ENCODE data around the gene MTX1. TPM values are rescaled to one million over a fixed set of nuclear protein-coding genes. Genes with fewer than 3 reads are reported as not detected.

Gene MTX1
- polyA plus RNA-seq, 1 donor (not counting 4 experiments of a cell fraction or from before 2014, with no cell fraction given), result 43.4 TPM

GRCh38 chr1:155166051-155166470, 42.4 kb upstream of the MTX1 start:
- H3K79me2 ChIP-seq (ENCODE audit: control insufficient read depth, insufficient read depth, low read length), result no peaks in the 10 kb centered on the region
- no peak overlapping the region for H2AFZ ChIP-seq (ENCODE audit: control insufficient read depth, low read length)
- no peaks in the 10 kb centered on the region for H3K9me1 ChIP-seq (ENCODE audit: control insufficient read depth, extremely low read depth, insufficient read depth, low read length)
- no peak overlapping the region for H3K27ac ChIP-seq (ENCODE audit: control insufficient read depth, insufficient read depth, low read length)
- peaks cover 9 to 12% of the 10 kb centered on the region in 2 experiments for H3K36me3 ChIP-seq (ENCODE audit: control insufficient read depth in 2 of 2, extremely low read depth in 1 of 2, insufficient read depth in 2 of 2, low read length in 2 of 2)
- H3K4me1 ChIP-seq (ENCODE audit: control insufficient read depth, extremely low read depth, insufficient read depth, low read length), result peaks cover 4% of the 10 kb centered on the region
- no peak overlapping the region for H3K9ac ChIP-seq (ENCODE audit: control insufficient read depth, extremely low read depth, insufficient read depth, low read length)
- no peaks in the 10 kb centered on the region for H3K9me3 ChIP-seq (ENCODE audit: control insufficient read depth, low read depth, low read length)
- TF ChIP-seq CTCF (optimal IDR thresholded peaks at IDR 0.05 in 1 of 3, IDR thresholded peaks at IDR 0.05 in 1 of 3, conservative IDR thresholded peaks at IDR 0.05 in 1 of 3; ENCODE audit: extremely low read depth in 1 of 3, insufficient read depth in 2 of 3, low read length in 3 of 3), result no peak
- TF ChIP-seq EZH2 (IDR thresholded peaks at IDR 0.05; ENCODE audit: low read length), result no peak
- no peaks in the 10 kb centered on the region for H3K27me3 ChIP-seq (ENCODE audit: control insufficient read depth, extremely low read depth, insufficient read depth, low read length)
- FAIRE-seq, result no peak
- no peak overlapping the region for H3K4me2 ChIP-seq (ENCODE audit: control insufficient read depth, extremely low read depth, insufficient read depth, low read depth, low read length)
- dilution Hi-C loops (cut with MboI; ENCODE audit: extremely low pct_ligation_motif_present, low sequenced_read_pairs), result no loop called here
- H4K20me1 ChIP-seq (ENCODE audit: control insufficient read depth, extremely low read depth, insufficient read depth, low read length), result no peaks in the 10 kb centered on the region
- H3K4me3 ChIP-seq (ENCODE audit: control insufficient read depth in 2 of 3, extremely low read depth in 1 of 3, insufficient read depth in 2 of 3, low read depth in 1 of 3, low read length in 3 of 3), result no peak overlapping the region
- no peak for DNase-seq (ENCODE audit: low read depth, low spot score)

GRCh38 chr1:155166471-155167165, 41.9 kb upstream of the MTX1 start:
- TF ChIP-seq EZH2 (IDR thresholded peaks at IDR 0.05; ENCODE audit: low read length) (no peak), CTCF (optimal IDR thresholded peaks at IDR 0.05 in 1 of 3, IDR thresholded peaks at IDR 0.05 in 1 of 3, conservative IDR thresholded peaks at IDR 0.05 in 1 of 3; ENCODE audit: extremely low read depth in 1 of 3, insufficient read depth in 2 of 3, low read length in 3 of 3) (no peak)

More at GRCh38 chr1:155166471-155167165, 41.9 kb upstream of the MTX1 start:
- H3K9me3 ChIP-seq (ENCODE audit: control insufficient read depth, low read depth, low read length), result no peaks in the 10 kb centered on the region
- dilution Hi-C loops (cut with MboI; ENCODE audit: extremely low pct_ligation_motif_present, low sequenced_read_pairs), result no loop called here
- H3K4me3 ChIP-seq (ENCODE audit: control insufficient read depth in 2 of 3, extremely low read depth in 1 of 3, insufficient read depth in 2 of 3, low read depth in 1 of 3, low read length in 3 of 3), result no peak overlapping the region
- peaks cover 1% of the 10 kb centered on the region for H3K79me2 ChIP-seq (ENCODE audit: control insufficient read depth, insufficient read depth, low read length)
- no peaks in the 10 kb centered on the region for H4K20me1 ChIP-seq (ENCODE audit: control insufficient read depth, extremely low read depth, insufficient read depth, low read length)
- H3K9ac ChIP-seq (ENCODE audit: control insufficient read depth, extremely low read depth, insufficient read depth, low read length), result no peak overlapping the region
- peaks cover 4% of the 10 kb centered on the region for H3K4me1 ChIP-seq (ENCODE audit: control insufficient read depth, extremely low read depth, insufficient read depth, low read length)
- DNase-seq (ENCODE audit: low read depth, low spot score) (no peak), FAIRE-seq (no peak)
- no peak overlapping the region for H2AFZ ChIP-seq (ENCODE audit: control insufficient read depth, low read length)
- H3K27ac ChIP-seq (ENCODE audit: control insufficient read depth, insufficient read depth, low read length), result no peak overlapping the region
- peaks cover 9 to 12% of the 10 kb centered on the region in 2 experiments for H3K36me3 ChIP-seq (ENCODE audit: control insufficient read depth in 2 of 2, extremely low read depth in 1 of 2, insufficient read depth in 2 of 2, low read length in 2 of 2)
- H3K4me2 ChIP-seq (ENCODE audit: control insufficient read depth, extremely low read depth, insufficient read depth, low read depth, low read length), result no peak overlapping the region
- H3K9me1 ChIP-seq (ENCODE audit: control insufficient read depth, extremely low read depth, insufficient read depth, low read length), result no peaks in the 10 kb centered on the region
- H3K27me3 ChIP-seq (ENCODE audit: control insufficient read depth, extremely low read depth, insufficient read depth, low read length), result no peaks in the 10 kb centered on the region

All from keratinocyte (primary cell).